IMR-90 (cell line): ENCODE measurements around the gene CCNE1.

Experiments used
- MAZ ChIP-seq: IDR thresholded peaks from 2 replicates; pipeline ENCODE4 v1.6.1; 2012; ENCODE audit warnings: low read depth, mild to moderate bottlenecking, low read length, improper control_type of control experiment, moderate library complexity, borderline replicate concordance
- RAD21 ChIP-seq: IDR thresholded peaks from 2 replicates; pipeline ENCODE4 v1.6.1; 2012; ENCODE audit warnings: low read length, improper control_type of control experiment
- RCOR1 ChIP-seq: IDR thresholded peaks from 2 replicates; pipeline ENCODE4 v1.6.1; 2012; ENCODE audit warnings: mild to moderate bottlenecking, low read length, improper control_type of control experiment; ENCODE audit not compliant: insufficient replicate concordance
- RFX5 ChIP-seq: IDR thresholded peaks from 2 replicates; pipeline ENCODE4 v1.8.0; 2012; ENCODE audit warnings: low read depth, mild to moderate bottlenecking, low read length, moderate library complexity
- SMC3 ChIP-seq: fragments of 150-350 bp; IDR thresholded peaks from 2 replicates; pipeline ENCODE4 v1.6.1; 2016; ENCODE audit warnings: low read depth, mild to moderate bottlenecking, antibody characterized with exemption, low read length, moderate library complexity
- TF ChIP-seq, protein P1 (sequence below): conservative IDR thresholded peaks from 2 replicates; pipeline ENCODE4 v1.5.1; 2012; ENCODE audit warnings: mild to moderate bottlenecking, low read depth, low read length, improper control_type of control experiment

DNA sequence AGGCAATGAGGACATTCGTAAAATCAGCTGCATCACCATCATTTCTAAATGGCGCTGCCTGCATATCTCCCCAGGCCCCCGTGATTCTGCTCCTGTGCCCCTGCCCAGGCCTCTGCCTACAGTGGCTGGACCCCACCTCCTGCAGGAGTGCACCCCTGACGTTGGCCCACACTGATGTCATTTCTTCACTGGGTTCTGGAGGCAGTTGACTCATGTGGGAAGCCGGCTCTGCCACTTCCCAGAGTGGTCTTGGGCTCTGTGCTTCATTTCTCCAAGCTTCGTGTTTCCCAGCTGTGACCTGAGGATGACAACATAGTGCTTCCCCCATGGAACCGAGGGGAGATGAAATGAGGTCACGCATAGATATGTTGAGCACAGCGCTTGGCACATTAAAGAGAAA is 19.9 kb downstream of the CCNE1 start:
- TF ChIP-seq, protein P1, sequence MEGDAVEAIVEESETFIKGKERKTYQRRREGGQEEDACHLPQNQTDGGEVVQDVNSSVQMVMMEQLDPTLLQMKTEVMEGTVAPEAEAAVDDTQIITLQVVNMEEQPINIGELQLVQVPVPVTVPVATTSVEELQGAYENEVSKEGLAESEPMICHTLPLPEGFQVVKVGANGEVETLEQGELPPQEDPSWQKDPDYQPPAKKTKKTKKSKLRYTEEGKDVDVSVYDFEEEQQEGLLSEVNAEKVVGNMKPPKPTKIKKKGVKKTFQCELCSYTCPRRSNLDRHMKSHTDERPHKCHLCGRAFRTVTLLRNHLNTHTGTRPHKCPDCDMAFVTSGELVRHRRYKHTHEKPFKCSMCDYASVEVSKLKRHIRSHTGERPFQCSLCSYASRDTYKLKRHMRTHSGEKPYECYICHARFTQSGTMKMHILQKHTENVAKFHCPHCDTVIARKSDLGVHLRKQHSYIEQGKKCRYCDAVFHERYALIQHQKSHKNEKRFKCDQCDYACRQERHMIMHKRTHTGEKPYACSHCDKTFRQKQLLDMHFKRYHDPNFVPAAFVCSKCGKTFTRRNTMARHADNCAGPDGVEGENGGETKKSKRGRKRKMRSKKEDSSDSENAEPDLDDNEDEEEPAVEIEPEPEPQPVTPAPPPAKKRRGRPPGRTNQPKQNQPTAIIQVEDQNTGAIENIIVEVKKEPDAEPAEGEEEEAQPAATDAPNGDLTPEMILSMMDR, result no peak
- TF ChIP-seq SMC3 (no peak), RAD21 (no peak), RFX5 (no peak), MAZ (no peak), RCOR1 (no peak)
